Spleen (tissue), 11 donors: ENCODE data around the gene CNPY1. TPM values are rescaled to one million over a fixed set of nuclear protein-coding genes. Genes with fewer than 3 reads are reported as not detected.

ENCODE experiments used
- DNase-seq: peaks from one replicate; pipeline ENCODE4 v3.0.0-alpha.2; 2020
- H3K27ac ChIP-seq, 8 donors: fragments of 200-600 bp; sonication (generic) in 7 of 8; 1 replicate in 4 of 8; 2 replicates in 4 of 8; pipeline versions ENCODE4 v1.5.0 to v1.8.0; 2016 to 2021; ENCODE audit warnings: inconsistent platforms in 4 of 8, mild to moderate bottlenecking in 4 of 8, moderate library complexity in 1 of 8
- H3K27me3 ChIP-seq, 7 donors: fragments of 200-600 bp; sonication (generic) in 6 of 7; replicated peaks in 1 of 7; 1 replicate in 4 of 7; 2 replicates in 3 of 7; pipeline versions ENCODE4 v1.5.0 to v1.8.0; 2016 to 2021; ENCODE audit warnings: inconsistent platforms in 3 of 7, mild to moderate bottlenecking in 1 of 7
- H3K36me3 ChIP-seq, 6 donors: fragments of 200-600 bp; sonication (generic) in 5 of 6; 1 replicate in 4 of 6; 2 replicates in 2 of 6; pipeline versions ENCODE4 v1.5.0 to v1.8.0; 2016 to 2021; ENCODE audit warnings: inconsistent platforms in 2 of 6
- H3K4me1 ChIP-seq, 6 donors: fragments of 200-600 bp; sonication (generic) in 5 of 6; 1 replicate in 3 of 6; 2 replicates in 3 of 6; pipeline versions ENCODE4 v1.5.0 to v1.8.0; 2016 to 2021; ENCODE audit warnings: inconsistent platforms in 3 of 6
- H3K4me3 ChIP-seq, 8 donors: fragments of 200-600 bp; sonication (generic) in 7 of 8; 1 replicate in 4 of 8; 2 replicates in 4 of 8; pipeline versions ENCODE4 v1.5.0 to v1.8.0; 2016 to 2021; ENCODE audit warnings: inconsistent platforms in 4 of 8, mild to moderate bottlenecking in 4 of 8, moderate library complexity in 2 of 8
- H3K9me3 ChIP-seq, 8 donors: fragments of 200-600 bp; sonication (generic) in 7 of 8; 1 replicate in 4 of 8; 2 replicates in 4 of 8; pipeline versions ENCODE4 v1.5.0 to v1.8.0; 2016 to 2021; ENCODE audit warnings: inconsistent platforms in 4 of 8
- CTCF ChIP-seq, 11 experiments: fragments of 200-600 bp in 7 of 11; fragments of 450-650 bp in 4 of 11; sonication (generic) in 4 of 11; IDR thresholded peaks in 8 of 11; conservative IDR thresholded peaks in 3 of 11; 1 replicate in 7 of 11; 2 replicates in 4 of 11; pipeline versions ENCODE4 v1.4.0 to v1.8.0; 2016 to 2021; ENCODE audit warnings: antibody characterized with exemption in 11 of 11, inconsistent platforms in 4 of 11, mild to moderate bottlenecking in 1 of 11
- POLR2A ChIP-seq, 3 donors: fragments of 450-650 bp; IDR thresholded peaks; one replicate each; pipeline ENCODE4 v1.5.1; 2017; ENCODE audit warnings: antibody characterized with exemption in 3 of 3, mild to moderate bottlenecking in 1 of 3
- POLR2AphosphoS5 ChIP-seq, 3 donors: sonication (generic); formaldehyde crosslinking; IDR thresholded peaks; one replicate each; pipeline ENCODE4 v1.5.1; 2017; ENCODE audit warnings: antibody characterized with exemption in 3 of 3
- WGBS, 5 donors: extraction: QIAGEN DNeasy Blood & Tissue Kit in 3 of 5; methylation state at CpG; one replicate each; pipeline versions ENCODE4 v1.1.5 to v1.1.7; 2013 to 2018; 5-methylcytosine and 5-hydroxymethylcytosine counted together
- intact Hi-C: fragments of 100-400 bp; cut with DNase I; formaldehyde crosslinking; loops from one replicate; pipeline ENCODE4 v1.15.0; 2023; ENCODE audit warnings: low total_unique reads
- polyA plus RNA-seq, 3 donors: library from polyadenylated mRNA; stranded (reverse); fragments of 200-250 nt; gene quantifications; one replicate each; pipeline ENCODE4 v1.2.1, GENCODE V29; 2013
- total RNA-seq, 7 donors: library from RNA; depleted of rRNA in 3 of 7; stranded (reverse); fragments of >200 nt in 3 of 7; fragmentation: NEBNext Ultra II Directional in 4 of 7; extraction: Animal tissue kit (Norgen Biotek cat#: 25700) in 4 of 7; gene quantifications; one replicate each; pipeline versions ENCODE4 v1.1.0 to v1.2.1, GENCODE V29; 2016 to 2021
- donor health status: healthy with polysubstance abuse.
- donor health status: DM: no; HTN: no; CAD: no; lungs with moderate emphysema.
- donor health status: DM: no; HTN: no; CAD: no.
- donor health status: Bipolar disorder and iron deficiency.
- donor health status: healthy.
- donor health status: DM: no; HTN: no; CAD: no.
- donor health status: DM: yes; HTN: yes; CAD: no.

CNPY1 gene
- total and polyA plus RNA-seq, 10 donors = not detected

- peaks cover 0 to 43% (median 6%) of the 10 kb centered on the region in 7 donors for H3K27me3 ChIP-seq
- H3K9me3 ChIP-seq = no peaks in the 10 kb centered on the region
- no peaks in the 10 kb centered on the region for H3K4me1 ChIP-seq
- intact Hi-C loops = no loop called here
- 80 to 91% (median 87%) methylated on average over 17 to 28 of the region's 28 CpGs for WGBS, 5 donors
- no peak overlapping the region for H3K4me3 ChIP-seq
- H3K27ac ChIP-seq = no peak overlapping the region
- TF ChIP-seq CTCF (IDR thresholded peaks at IDR 0.05 in 8 of 11, conservative IDR thresholded peaks at IDR 0.05 in 3 of 11) = no peak
- TF ChIP-seq POLR2A (IDR thresholded peaks at IDR 0.05) = no peak
- no peak for TF ChIP-seq POLR2AphosphoS5 (IDR thresholded peaks at IDR 0.05)
- no peaks in the 10 kb centered on the region for H3K36me3 ChIP-seq
- peak; percentile 57 for DNase-seq
Measured at GRCh38 chr7:155570171-155570958, 24.0 kb upstream of the CNPY1 start.

- Histone ChIP-seq H3K4me1 (no peaks in the 10 kb centered on the region), H3K27me3 (peaks cover 0 to 43% (median 6%) of the 10 kb centered on the region in 7 donors), H3K36me3 (no peaks in the 10 kb centered on the region), H3K4me3 (no peak overlapping the region), H3K9me3 (no peaks in the 10 kb centered on the region), H3K27ac (no peak overlapping the region)
- peak; percentile 55 for DNase-seq
- intact Hi-C loops = loop anchor here (10.0 kb wide), 1 partner anchor 55 kb away; no protein-coding TSS in a partner anchor
- TF ChIP-seq CTCF (IDR thresholded peaks at IDR 0.05 in 8 of 11, conservative IDR thresholded peaks at IDR 0.05 in 3 of 11) (no peak), POLR2A (IDR thresholded peaks at IDR 0.05) (no peak), POLR2AphosphoS5 (IDR thresholded peaks at IDR 0.05) (no peak)
- 81 to 92% (median 88%) methylated on average over 11 of the region's 11 CpGs for WGBS, 5 donors
Measured at GRCh38 chr7:155569681-155570080, 23.3 kb upstream of the CNPY1 start.

DNA sequence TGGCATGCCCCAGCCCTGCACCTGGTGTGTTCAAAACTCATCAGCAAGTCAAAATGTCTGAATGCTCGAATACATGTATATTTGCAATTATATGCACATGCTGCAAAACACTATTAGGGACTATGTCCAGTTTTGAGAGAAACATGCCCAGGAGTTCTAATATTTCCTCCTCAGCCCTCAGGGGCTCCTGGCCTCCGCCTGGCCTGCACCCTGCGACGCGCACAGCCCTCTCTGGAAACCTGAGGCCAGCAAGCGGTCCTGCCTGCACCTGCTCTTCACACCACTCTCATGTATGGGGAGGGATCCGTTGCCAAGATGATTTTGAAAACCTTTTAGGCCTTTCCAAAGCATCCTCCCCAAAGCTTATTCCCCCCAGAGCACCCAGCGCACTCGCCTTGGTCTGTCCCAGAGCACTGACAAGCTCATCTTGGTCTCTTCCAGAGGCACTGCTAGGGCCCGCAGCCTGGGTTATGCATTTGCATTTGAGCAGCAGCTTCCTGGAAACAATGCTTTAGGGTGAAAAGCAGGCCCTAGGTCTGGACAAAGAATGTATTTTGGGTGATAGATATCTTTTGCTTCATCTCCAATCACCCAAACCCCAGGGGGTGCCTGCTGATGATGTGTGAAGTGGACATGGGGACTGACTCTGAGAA is 22.6 kb upstream of the CNPY1 start:
- no peaks in the 10 kb centered on the region for H3K9me3 ChIP-seq
- intact Hi-C loops = loop anchor here (10.0 kb wide), 1 partner anchor 56 kb away; no protein-coding TSS in a partner anchor
- H3K4me1 ChIP-seq = no peaks in the 10 kb centered on the region
- 79 to 88% (median 86%) methylated on average over 10 of the region's 10 CpGs for WGBS, 5 donors
- H3K4me3 ChIP-seq = no peak overlapping the region
- H3K27me3 ChIP-seq = peaks cover 0 to 43% (median 6%) of the 10 kb centered on the region in 7 donors
- TF ChIP-seq POLR2A (IDR thresholded peaks at IDR 0.05) (no peak), CTCF (IDR thresholded peaks at IDR 0.05 in 8 of 11, conservative IDR thresholded peaks at IDR 0.05 in 3 of 11) (no peak), POLR2AphosphoS5 (IDR thresholded peaks at IDR 0.05) (no peak)
- no peak overlapping the region for H3K27ac ChIP-seq
- DNase-seq = peak; percentile 63
- no peaks in the 10 kb centered on the region for H3K36me3 ChIP-seq

DNA sequence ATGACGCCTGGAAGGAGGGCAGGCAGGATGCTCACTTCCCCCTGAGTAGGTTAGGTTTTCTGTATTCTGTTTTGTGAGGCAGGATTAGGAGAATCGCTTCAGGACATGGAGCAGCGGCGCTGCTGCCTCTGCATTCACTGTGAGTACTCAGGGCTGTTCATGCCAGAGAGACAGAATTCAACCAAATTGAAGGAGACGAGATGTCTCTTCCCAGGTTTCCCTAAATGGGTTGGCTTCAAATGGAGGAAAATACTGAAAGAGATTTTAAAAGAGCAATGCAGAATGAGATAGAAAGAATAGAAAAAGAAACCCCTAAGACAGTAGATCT is 21.9 kb upstream of the CNPY1 start:
- no peaks in the 10 kb centered on the region for H3K9me3 ChIP-seq
- intact Hi-C loops = loop anchor here (10.0 kb wide), 1 partner anchor 57 kb away; no protein-coding TSS in a partner anchor
- H3K27me3 ChIP-seq = peaks cover 0 to 41% (median 6%) of the 10 kb centered on the region in 7 donors
- H3K4me1 ChIP-seq = no peaks in the 10 kb centered on the region
- WGBS, 5 donors = 69 to 84% (median 72%) methylated on average over 5 of the region's 5 CpGs
- no peaks in the 10 kb centered on the region for H3K36me3 ChIP-seq
- H3K4me3 ChIP-seq = no peak overlapping the region
- TF ChIP-seq POLR2A (IDR thresholded peaks at IDR 0.05) (no peak), CTCF (IDR thresholded peaks at IDR 0.05 in 8 of 11, conservative IDR thresholded peaks at IDR 0.05 in 3 of 11) (no peak), POLR2AphosphoS5 (IDR thresholded peaks at IDR 0.05) (no peak)
- DNase-seq = peak; percentile 25
- H3K27ac ChIP-seq = no peak overlapping the region
